Thyroid gland (tissue), 4 donors: ENCODE measurements around the gene PPP4C. TPM values are rescaled to one million over a fixed set of nuclear protein-coding genes. Genes with fewer than 3 reads are reported as not detected.

Source experiments
- DNase-seq, 2 donors: peaks; one replicate each; pipeline ENCODE4 v3.0.0-alpha.2; 2019
- H3K27ac ChIP-seq, 3 donors: fragments of 200-600 bp; sonication (generic); 1 replicate in 2 of 3; 2 replicates in 1 of 3; pipeline ENCODE4 v1.5.1; 2016 to 2019; ENCODE audit warnings: mild to moderate bottlenecking in 1 of 3, moderate library complexity in 1 of 3
- H3K27me3 ChIP-seq: fragments of 200-600 bp; sonication (generic); one replicate; pipeline ENCODE4 v1.5.1; 2019
- H3K36me3 ChIP-seq, 2 donors: fragments of 200-600 bp; sonication (generic); one replicate each; pipeline ENCODE4 v1.5.1; 2016 to 2019
- H3K4me1 ChIP-seq, 2 donors: fragments of 200-600 bp; sonication (generic); one replicate each; pipeline ENCODE4 v1.5.1; 2017 to 2019
- H3K4me3 ChIP-seq, 3 donors: fragments of 200-600 bp; sonication (generic); replicated peaks in 1 of 3; 1 replicate in 2 of 3; 2 replicates in 1 of 3; pipeline ENCODE4 v1.5.1; 2016; ENCODE audit warnings: mild to moderate bottlenecking in 1 of 3
- H3K9me3 ChIP-seq: fragments of 200-600 bp; sonication (generic); one replicate; pipeline ENCODE4 v1.5.1; 2017
- CTCF ChIP-seq, 6 experiments: fragments of 200-600 bp in 3 of 6; fragments of 450-650 bp in 3 of 6; sonication (generic) in 3 of 6; IDR thresholded peaks; one replicate each; pipeline ENCODE4 v1.5.1; 2016 to 2019; ENCODE audit warnings: antibody characterized with exemption in 6 of 6, mild to moderate bottlenecking in 2 of 6, inconsistent platforms in 1 of 6, moderate library complexity in 1 of 6
- POLR2A ChIP-seq, 2 donors: fragments of 450-650 bp; IDR thresholded peaks; one replicate each; pipeline ENCODE4 v1.6.1; 2017; ENCODE audit warnings: antibody characterized with exemption in 2 of 2, mild to moderate bottlenecking in 2 of 2, moderate library complexity in 1 of 2
- WGBS, 2 donors: methylation state at CpG; one replicate each; pipeline ENCODE4 v1.1.5; 2017; 5-methylcytosine and 5-hydroxymethylcytosine counted together
- intact Hi-C: fragments of 100-400 bp; cut with DNase I; formaldehyde crosslinking; loops from one replicate; pipeline ENCODE4 v1.15.1; 2023
- total RNA-seq, 4 donors: library from RNA; depleted of rRNA; stranded (reverse); fragments of >200 nt; gene quantifications; one replicate each; pipeline ENCODE4 v1.2.3, GENCODE V29; 2016

PPP4C gene
- total RNA-seq, 4 donors from 2014 or later, result 43.6 to 59.9 (median 50.8) TPM

GRCh38 chr16:30085820-30086219 lies 10.0 kb downstream of the PPP4C start:
- Histone ChIP-seq H3K36me3 (peaks cover 44 to 48% of the 10 kb centered on the region in 2 donors), H3K4me3 (no peak overlapping the region), H3K27ac (peak overlapping the region in 1 of 3 donors; percentile 27), H3K4me1 (peaks cover under 1 to 1% of the 10 kb centered on the region in 2 donors), H3K27me3 (no peaks in the 10 kb centered on the region), H3K9me3 (no peaks in the 10 kb centered on the region)
- no peak for DNase-seq
- WGBS, 2 donors, result 76 to 88% methylated on average over 3 to 6 of the region's 6 CpGs
- TF ChIP-seq POLR2A (IDR thresholded peaks at IDR 0.05) (no peak), CTCF (IDR thresholded peaks at IDR 0.05) (no peak)
- intact Hi-C loops, result loop anchor here (10.0 kb wide), 1 partner anchor 339 kb away; no protein-coding TSS in a partner anchor

- intact Hi-C loops, result loop anchor here (10.0 kb wide), 1 partner anchor 338 kb away; no protein-coding TSS in a partner anchor
- 86 to 90% methylated on average over 17 to 26 of the region's 27 CpGs for WGBS, 2 donors
Measured at GRCh38 chr16:30086291-30087140, 10.7 kb downstream of the PPP4C start.

GRCh38 chr16:30087181-30087898 lies 11.5 kb downstream of the PPP4C start:
- H3K27ac ChIP-seq, result no peak overlapping the region
- H3K4me3 ChIP-seq, result no peak overlapping the region
- H3K27me3 ChIP-seq, result no peaks in the 10 kb centered on the region
- 90 to 95% methylated on average over 11 of the region's 11 CpGs for WGBS, 2 donors
- peaks cover 13 to 14% of the 10 kb centered on the region in 2 donors for H3K4me1 ChIP-seq
- H3K9me3 ChIP-seq, result no peaks in the 10 kb centered on the region
- intact Hi-C loops, result loop anchor here (10.0 kb wide), 1 partner anchor 337 kb away; no protein-coding TSS in a partner anchor
- TF ChIP-seq POLR2A (IDR thresholded peaks at IDR 0.05) (no peak), CTCF (IDR thresholded peaks at IDR 0.05) (no peak)
- H3K36me3 ChIP-seq, result peaks cover 32 to 36% of the 10 kb centered on the region in 2 donors
- no peak for DNase-seq

More at GRCh38 chr16:30086291-30087140, 10.7 kb downstream of the PPP4C start:
- Histone ChIP-seq H3K4me1 (peaks cover 7 to 8% of the 10 kb centered on the region in 2 donors), H3K9me3 (no peaks in the 10 kb centered on the region), H3K27ac (no peak overlapping the region), H3K36me3 (peaks cover 38 to 41% of the 10 kb centered on the region in 2 donors), H3K4me3 (no peak overlapping the region), H3K27me3 (no peaks in the 10 kb centered on the region)
- DNase-seq, result no peak
- TF ChIP-seq CTCF (IDR thresholded peaks at IDR 0.05) (no peak), POLR2A (IDR thresholded peaks at IDR 0.05) (no peak)

GRCh38 chr16:30088237-30088831 lies 12.5 kb downstream of the PPP4C start:
- Histone ChIP-seq H3K27ac (no peak overlapping the region), H3K36me3 (peaks cover 22 to 26% of the 10 kb centered on the region in 2 donors), H3K4me3 (no peak overlapping the region), H3K4me1 (peaks cover 23 to 24% of the 10 kb centered on the region in 2 donors), H3K9me3 (no peaks in the 10 kb centered on the region), H3K27me3 (no peaks in the 10 kb centered on the region)
- no peak for DNase-seq
- intact Hi-C loops, result loop anchor here (10.0 kb wide), 1 partner anchor 336 kb away; no protein-coding TSS in a partner anchor
- TF ChIP-seq POLR2A (IDR thresholded peaks at IDR 0.05), result no peak
- no peak for TF ChIP-seq CTCF (IDR thresholded peaks at IDR 0.05)
- 75 to 82% methylated on average over 9 to 10 of the region's 10 CpGs for WGBS, 2 donors
